ENCODE measurements around the gene CDKAL1.

GRCh38 chr6:21033084-21033483 lies 498.8 kb downstream of the CDKAL1 start:
- TF ChIP-seq POLR2AphosphoS5 (IDR thresholded peaks at IDR 0.05; ENCODE audit: low read depth, low read length) = no peak
- no peak for TF ChIP-seq REST (IDR thresholded peaks at IDR 0.05; ENCODE audit: insufficient read depth in 1 of 2, low read depth in 2 of 2, low read length in 2 of 2)
- TF ChIP-seq SIN3A (IDR thresholded peaks at IDR 0.05; ENCODE audit: borderline replicate concordance, insufficient read depth, low read length) = no peak
- no peak for TF ChIP-seq TAF1 (IDR thresholded peaks at IDR 0.05; ENCODE audit: borderline replicate concordance, insufficient read depth, low read length)
